WTC11 (cell line): ENCODE results near the gene POLR3A. TPM values are rescaled to one million over a fixed set of nuclear protein-coding genes. Genes with fewer than 3 reads are reported as not detected.
A peak's percentile ranks its signal among the peaks of the same experiment; 100 is the strongest.

Source experiments
- AR ChIP-seq: fragments of 250-450 bp; sonication (Bioruptor Pico); IDR thresholded peaks from 2 replicates; pipeline ENCODE4 v1.9.0; 2021; ENCODE audit warnings: mild to moderate bottlenecking
- ATF1 ChIP-seq: sonication (generic); formaldehyde crosslinking; IDR thresholded peaks from 2 replicates; pipeline ENCODE4 v1.8.1; 2023; ENCODE audit warnings: mild to moderate bottlenecking, moderate library complexity, missing genetic modification reagents
- ATF2 ChIP-seq: sonication (generic); formaldehyde crosslinking; IDR thresholded peaks from 2 replicates; pipeline ENCODE4 v1.8.1; 2022; ENCODE audit warnings: low read depth, missing genetic modification reagents, borderline replicate concordance
- ATF6 ChIP-seq: sonication (generic); formaldehyde crosslinking; IDR thresholded peaks from 2 replicates; pipeline ENCODE4 v1.8.1; 2023; ENCODE audit warnings: mild to moderate bottlenecking, missing genetic modification reagents
- CREB1 ChIP-seq: sonication (generic); formaldehyde crosslinking; IDR thresholded peaks from 2 replicates; pipeline ENCODE4 v1.8.0; 2023; ENCODE audit warnings: mild to moderate bottlenecking, missing genetic modification reagents
- FOXK1 ChIP-seq: sonication (generic); formaldehyde crosslinking; IDR thresholded peaks from 2 replicates; pipeline ENCODE4 v1.8.0; 2022; ENCODE audit warnings: mild to moderate bottlenecking, moderate library complexity, missing genetic modification reagents
- FOXP4 ChIP-seq: sonication (generic); formaldehyde crosslinking; IDR thresholded peaks from 2 replicates; pipeline ENCODE4 v1.8.0; 2022; ENCODE audit warnings: mild to moderate bottlenecking, missing genetic modification reagents
- GABPB1 ChIP-seq: sonication (generic); formaldehyde crosslinking; IDR thresholded peaks from 2 replicates; pipeline ENCODE4 v1.8.1; 2023; ENCODE audit warnings: mild to moderate bottlenecking, missing genetic modification reagents
- HMGA2 ChIP-seq: fragments of 250-450 bp; sonication (Bioruptor Pico); IDR thresholded peaks from 2 replicates; pipeline ENCODE4 v1.4.0; 2021; ENCODE audit warnings: mild to moderate bottlenecking, moderate library complexity
- JAZF1 ChIP-seq: fragments of 250-450 bp; sonication (Bioruptor Pico); IDR thresholded peaks from 2 replicates; pipeline ENCODE4 v1.9.0; 2021; ENCODE audit warnings: moderate library complexity, mild to moderate bottlenecking, inconsistent platforms
- MAX ChIP-seq: sonication (generic); formaldehyde crosslinking; IDR thresholded peaks from 2 replicates; pipeline ENCODE4 v1.8.0; 2022; ENCODE audit warnings: mild to moderate bottlenecking, missing genetic modification reagents
- NR3C1 ChIP-seq: sonication (generic); formaldehyde crosslinking; conservative IDR thresholded peaks from 2 replicates; pipeline ENCODE4 v1.8.1; 2023; ENCODE audit warnings: low read depth, mild to moderate bottlenecking, missing genetic modification reagents
- PRDM15 ChIP-seq: sonication (generic); formaldehyde crosslinking; IDR thresholded peaks from 2 replicates; pipeline ENCODE4 v1.8.0; 2022; ENCODE audit warnings: missing genetic modification reagents
- SMAD3 ChIP-seq: sonication (generic); formaldehyde crosslinking; IDR thresholded peaks from 2 replicates; pipeline ENCODE4 v1.8.0; 2022; ENCODE audit warnings: missing genetic modification reagents, mild to moderate bottlenecking, borderline replicate concordance
- TEAD1 ChIP-seq: sonication (generic); formaldehyde crosslinking; IDR thresholded peaks from 2 replicates; pipeline ENCODE4 v1.8.0; 2022; ENCODE audit warnings: mild to moderate bottlenecking, missing genetic modification reagents
- ZNF232 ChIP-seq: sonication (generic); formaldehyde crosslinking; IDR thresholded peaks from 2 replicates; pipeline ENCODE4 v1.8.0; 2022; ENCODE audit warnings: mild to moderate bottlenecking, missing genetic modification reagents
- ZNF425 ChIP-seq: fragments of 250-450 bp; sonication (Bioruptor Pico); conservative IDR thresholded peaks from 2 replicates; pipeline ENCODE4 v1.9.0; 2021; ENCODE audit warnings: mild to moderate bottlenecking
- ZNF532 ChIP-seq: fragments of 250-450 bp; sonication (Bioruptor Pico); IDR thresholded peaks from 2 replicates; pipeline ENCODE4 v1.9.0; 2021; ENCODE audit warnings: mild to moderate bottlenecking, borderline replicate concordance
- total RNA-seq: library from RNA; stranded (reverse); gene quantifications from 3 replicates; pipeline ENCODE4 v1.2.3, GENCODE V29; 2021

POLR3A gene
- total RNA-seq, 1 experiment from 2014 or later, result 32.2 TPM

GRCh38 chr10:78033637-78034470 lies 4.5 kb upstream of the POLR3A start, which contains the start of gene RPS24 (continued):
- no peak for TF ChIP-seq AR (CRISPR knock-in tag)
- no peak for TF ChIP-seq ATF2
- TF ChIP-seq TEAD1 (CRISPR knock-in tag), result peak; percentile 38; the same call in 1 of the 2 replicates
- no peak for TF ChIP-seq PRDM15
- TF ChIP-seq ZNF232 (CRISPR knock-in tag), result 0 out of 2 replicates have a peak, but pooled peaks have one; percentile 49
- no peak for TF ChIP-seq NR3C1 (CRISPR knock-in tag)
- TF ChIP-seq JAZF1 (CRISPR knock-in tag), result no peak
- TF ChIP-seq HMGA2 (CRISPR knock-in tag), result no peak
- TF ChIP-seq ATF6, result no peak
- no peak for TF ChIP-seq ATF1 (CRISPR knock-in tag)
- TF ChIP-seq FOXK1 (CRISPR knock-in tag), result peak; percentile 72
- no peak for TF ChIP-seq CREB1 (CRISPR knock-in tag)
- TF ChIP-seq SMAD3 (CRISPR knock-in tag), result 0 out of 2 replicates have a peak, but pooled peaks have one; percentile 21
- TF ChIP-seq ZNF532 (CRISPR knock-in tag), result no peak
- TF ChIP-seq FOXP4 (CRISPR knock-in tag), result peak; percentile 61; the same call in 1 of the 2 replicates
- peak; percentile 71; the same call in 1 of the 2 replicates for TF ChIP-seq MAX
- TF ChIP-seq GABPB1 (CRISPR knock-in tag), result no peak; the same call in 1 of the 2 replicates
- no peak for TF ChIP-seq ZNF425
